Esophagus squamous epithelium (tissue), 5 donors: ENCODE measurements around the gene TMEM192. TPM values are rescaled to one million over a fixed set of nuclear protein-coding genes. Genes with fewer than 3 reads are reported as not detected.
"Not testable (repeated sequence)": the region's sequence is repeated elsewhere in the genome, so short reads cannot be mapped to it uniquely, and the experiment has no call there.

Experiments used
- DNase-seq: peaks from one replicate; lab custom pipeline; 2025; lab: John Stamatoyannopoulos, UW
- H3K27ac ChIP-seq, 4 donors: fragments of 200-600 bp; sonication (generic); one replicate each; pipeline ENCODE4 v1.5.1; 2016 to 2019; ENCODE audit warnings: mild to moderate bottlenecking in 1 of 4
- H3K27me3 ChIP-seq, 4 donors: fragments of 200-600 bp; sonication (generic); 1 replicate in 3 of 4; 2 replicates in 1 of 4; pipeline versions ENCODE4 v1.5.1 to v1.6.0; 2017 to 2021; ENCODE audit warnings: antibody characterized with exemption in 1 of 4
- H3K36me3 ChIP-seq, 3 donors: fragments of 200-600 bp; sonication (generic); one replicate each; pipeline ENCODE4 v1.5.1; 2016 to 2019
- H3K4me1 ChIP-seq, 3 donors: fragments of 200-600 bp; sonication (generic); one replicate each; pipeline ENCODE4 v1.5.1; 2017 to 2019
- H3K4me3 ChIP-seq, 4 donors: fragments of 200-600 bp; sonication (generic); 1 replicate in 3 of 4; 2 replicates in 1 of 4; pipeline ENCODE4 v1.5.1; 2016 to 2019; ENCODE audit warnings: mild to moderate bottlenecking in 2 of 4, moderate library complexity in 1 of 4
- H3K9me3 ChIP-seq, 3 donors: fragments of 200-600 bp; sonication (generic); one replicate each; pipeline ENCODE4 v1.5.1; 2016 to 2019
- CTCF ChIP-seq, 6 experiments: fragments of 450-650 bp in 4 of 6; fragments of 200-600 bp in 2 of 6; sonication (generic) in 2 of 6; IDR thresholded peaks; one replicate each; pipeline ENCODE4 v1.5.1; 2016 to 2019; ENCODE audit warnings: antibody characterized with exemption in 6 of 6, mild to moderate bottlenecking in 4 of 6, moderate library complexity in 4 of 6
- POLR2A ChIP-seq, 4 donors: fragments of 450-650 bp; IDR thresholded peaks; one replicate each; pipeline ENCODE4 v1.6.1; 2017; ENCODE audit warnings: antibody characterized with exemption in 4 of 4, mild to moderate bottlenecking in 4 of 4, moderate library complexity in 3 of 4
- WGBS, 2 donors: methylation state at CpG; one replicate each; pipeline ENCODE4 v1.1.5; 2018; 5-methylcytosine and 5-hydroxymethylcytosine counted together
- intact Hi-C: fragments of 100-400 bp; cut with DNase I; formaldehyde crosslinking; loops from one replicate; pipeline ENCODE4 v1.15.0; 2022
- total RNA-seq, 4 donors: library from RNA; depleted of rRNA; stranded (reverse); fragments of >200 nt; gene quantifications; one replicate each; pipeline ENCODE4 v1.1.0, GENCODE V29; 2016
- donor health status: DM: yes; HTN: yes; CAD: no.

Gene TMEM192
- total RNA-seq, 4 donors from 2014 or later = 2.1 to 11.3 (median 7.2) TPM

GRCh38 chr4:165096776-165097175, 15.9 kb downstream of the TMEM192 start:
- Histone ChIP-seq H3K36me3 (peaks cover 0 to 87% (median 6%) of the 10 kb centered on the region in 3 donors), H3K27ac (no peak overlapping the region), H3K4me1 (no peaks in the 10 kb centered on the region), H3K9me3 (no peaks in the 10 kb centered on the region), H3K27me3 (no peaks in the 10 kb centered on the region), H3K4me3 (no peak overlapping the region)
- no peak for DNase-seq
- 75 to 96% methylated on average over 2 of the region's 2 CpGs for WGBS, 2 donors
- TF ChIP-seq CTCF (IDR thresholded peaks at IDR 0.05) (peak in 3 of 6 experiments; percentile 22 to 49 (median 23)), POLR2A (IDR thresholded peaks at IDR 0.05) (no peak)
- intact Hi-C loops = no loop called here

- H3K27me3 ChIP-seq = no peaks in the 10 kb centered on the region
- TF ChIP-seq POLR2A (IDR thresholded peaks at IDR 0.05) = no peak
- TF ChIP-seq CTCF (IDR thresholded peaks at IDR 0.05) = no peak
- no peaks in the 10 kb centered on the region for H3K9me3 ChIP-seq
- H3K36me3 ChIP-seq = peaks cover 0 to 84% (median 0%) of the 10 kb centered on the region in 3 donors
- DNase-seq = no peak
- no peaks in the 10 kb centered on the region for H3K4me1 ChIP-seq
- 50 to 62% methylated on average over 1 of the region's 1 CpG for WGBS, 2 donors
- H3K27ac ChIP-seq = no peak overlapping the region
- no peak overlapping the region for H3K4me3 ChIP-seq
- intact Hi-C loops = no loop called here
Observed at GRCh38 chr4:165095291-165095690, 17.4 kb downstream of the TMEM192 start.

- DNase-seq = no peak
- intact Hi-C loops = no loop called here
- Histone ChIP-seq H3K9me3 (no peaks in the 10 kb centered on the region), H3K4me3 (no peak overlapping the region), H3K4me1 (no peaks in the 10 kb centered on the region), H3K36me3 (peaks cover 0 to 84% (median 0%) of the 10 kb centered on the region in 3 donors), H3K27me3 (no peaks in the 10 kb centered on the region), H3K27ac (no peak overlapping the region)
- TF ChIP-seq CTCF (IDR thresholded peaks at IDR 0.05) (no peak), POLR2A (IDR thresholded peaks at IDR 0.05) (no peak)
- 95 to 96% methylated on average over 3 of the region's 3 CpGs for WGBS, 2 donors
Observed at GRCh38 chr4:165094873-165095272, 17.8 kb downstream of the TMEM192 start.

GRCh38 chr4:165092187-165092586, 20.5 kb downstream of the TMEM192 start:
- H3K27ac ChIP-seq, H3K9me3 ChIP-seq, H3K4me3 ChIP-seq, H3K4me1 ChIP-seq, intact Hi-C loops, DNase-seq, H3K27me3 ChIP-seq: not testable (repeated sequence)
- H3K36me3 ChIP-seq = peaks cover 0 to 87% (median 0%) of the 10 kb centered on the region in 3 donors
- WGBS, 2 donors = 91 to 94% methylated on average over 7 to 8 of the region's 8 CpGs

GRCh38 chr4:165088366-165088765, 24.3 kb downstream of the TMEM192 start:
- no peaks in the 10 kb centered on the region for H3K27me3 ChIP-seq
- intact Hi-C loops = no loop called here

More at GRCh38 chr4:165088366-165088765, 24.3 kb downstream of the TMEM192 start:
- Histone ChIP-seq H3K36me3 (peaks cover 0 to 90% (median 6%) of the 10 kb centered on the region in 3 donors), H3K27ac (no peak overlapping the region), H3K4me3 (no peak overlapping the region), H3K4me1 (no peaks in the 10 kb centered on the region), H3K9me3 (no peaks in the 10 kb centered on the region)
- 81 to 85% methylated on average over 3 of the region's 3 CpGs for WGBS, 2 donors
- TF ChIP-seq CTCF (IDR thresholded peaks at IDR 0.05) (no peak), POLR2A (IDR thresholded peaks at IDR 0.05) (no peak)
- no peak for DNase-seq
